Mucosa of stomach (tissue), 1 donor: ENCODE results near the gene CUEDC2.

ENCODE experiments used
- H3K27me3 ChIP-seq: one replicate; pipeline ENCODE4 v1.7.0; 2013; ENCODE audit warnings: mild to moderate bottlenecking, low read length; ENCODE audit not compliant: control insufficient read depth, insufficient read depth
- H3K36me3 ChIP-seq: one replicate; pipeline ENCODE4 v1.7.0; 2013; ENCODE audit warnings: low read length; ENCODE audit not compliant: control insufficient read depth, insufficient read depth
- H3K4me1 ChIP-seq: one replicate; pipeline ENCODE4 v1.7.0; 2013; ENCODE audit warnings: mild to moderate bottlenecking, low read length; ENCODE audit not compliant: control insufficient read depth, insufficient read depth
- H3K4me3 ChIP-seq: one replicate; pipeline ENCODE4 v1.7.0; 2013; ENCODE audit warnings: low read length
- H3K9ac ChIP-seq: one replicate; pipeline ENCODE4 v1.7.0; 2013; ENCODE audit warnings: mild to moderate bottlenecking, low read length, moderate library complexity
- H3K9me3 ChIP-seq: one replicate; pipeline ENCODE4 v1.7.0; 2013; ENCODE audit warnings: mild to moderate bottlenecking, low read length, moderate library complexity; ENCODE audit not compliant: control insufficient read depth
- donor health status: Pancreatic carcinoma.

The CUEDC2 gene

GRCh38 chr10:102379383-102379782, 53.0 kb downstream of the CUEDC2 start:
- no peaks in the 10 kb centered on the region for H3K27me3 ChIP-seq
- no peaks in the 10 kb centered on the region for H3K9me3 ChIP-seq
- H3K4me3 ChIP-seq: no peak overlapping the region
- no peak overlapping the region for H3K9ac ChIP-seq
- H3K4me1 ChIP-seq: no peaks in the 10 kb centered on the region
- peaks cover 19% of the 10 kb centered on the region for H3K36me3 ChIP-seq

DNA sequence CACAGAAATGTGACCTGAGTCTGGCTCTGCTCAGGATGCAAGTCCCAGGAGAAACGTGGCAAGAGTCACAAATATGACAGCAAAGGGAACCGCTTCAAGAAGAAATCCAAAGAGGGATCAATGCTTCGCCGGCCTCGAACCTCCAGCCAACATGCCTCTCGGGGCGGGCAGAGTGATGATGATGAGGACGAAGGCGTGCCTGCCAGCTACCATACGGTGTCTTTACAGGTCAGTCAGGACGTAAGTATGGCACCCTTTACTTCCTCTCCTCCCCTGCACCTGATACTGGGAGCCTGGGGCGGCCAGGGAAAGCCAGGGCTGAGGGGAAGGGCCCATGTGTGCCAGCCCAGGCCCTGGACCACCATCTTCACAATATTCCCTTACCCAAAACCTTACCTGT, 55.5 kb downstream of the CUEDC2 start:
- H3K4me3 ChIP-seq: no peak overlapping the region
- H3K9ac ChIP-seq: no peak overlapping the region
- peaks cover 19% of the 10 kb centered on the region for H3K36me3 ChIP-seq
- no peaks in the 10 kb centered on the region for H3K27me3 ChIP-seq
- no peaks in the 10 kb centered on the region for H3K4me1 ChIP-seq
- H3K9me3 ChIP-seq: no peaks in the 10 kb centered on the region

GRCh38 chr10:102375867-102376266, 56.5 kb downstream of the CUEDC2 start:
- no peaks in the 10 kb centered on the region for H3K27me3 ChIP-seq
- no peak overlapping the region for H3K4me3 ChIP-seq
- H3K4me1 ChIP-seq: no peaks in the 10 kb centered on the region
- no peak overlapping the region for H3K9ac ChIP-seq
- H3K9me3 ChIP-seq: no peaks in the 10 kb centered on the region
- H3K36me3 ChIP-seq: peaks cover 16% of the 10 kb centered on the region

- peaks cover 21% of the 10 kb centered on the region for H3K36me3 ChIP-seq
- H3K4me3 ChIP-seq: no peak overlapping the region
- no peaks in the 10 kb centered on the region for H3K9me3 ChIP-seq
- H3K27me3 ChIP-seq: no peaks in the 10 kb centered on the region
- H3K9ac ChIP-seq: no peak overlapping the region
- no peaks in the 10 kb centered on the region for H3K4me1 ChIP-seq
Measured at GRCh38 chr10:102375250-102375649, 57.1 kb downstream of the CUEDC2 start.
